ENCODE data around the gene YARS1. TPM values are rescaled to one million over a fixed set of nuclear protein-coding genes. Genes with fewer than 3 reads are reported as not detected.

YARS1 gene
- total RNA-seq, 4 donors from 2014 or later = 37.8 to 59.4 (median 55.9) TPM

DNA sequence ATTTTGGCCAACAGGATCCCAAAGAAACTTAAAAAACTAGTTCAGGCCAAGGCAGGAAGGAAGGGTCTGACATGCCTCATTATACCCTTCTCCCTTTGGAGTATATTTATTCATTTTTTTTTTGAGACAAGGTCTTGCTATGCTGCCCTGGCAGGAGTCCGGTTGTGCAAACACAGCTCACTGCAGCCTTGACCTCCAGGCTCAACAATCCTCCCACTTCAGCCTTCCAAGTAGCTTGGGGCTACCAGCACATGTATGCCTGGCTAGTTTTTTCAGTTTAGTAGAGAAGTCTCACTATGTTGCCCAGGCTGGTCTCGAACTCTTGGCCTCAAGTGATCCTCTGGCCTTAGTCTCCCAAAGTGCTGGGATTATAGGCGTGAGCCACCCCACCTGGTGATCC is 5.2 kb downstream of the YARS1 start:
- H3K9me3 ChIP-seq = no peaks in the 10 kb centered on the region
- DNase-seq (no peak), ATAC-seq (no peak)
- H3K4me3 ChIP-seq = no peak overlapping the region
- in situ Hi-C loops (cut with MboI; ENCODE audit: low sequenced_read_pairs in 4 of 4) = no loop called here
- TF ChIP-seq, protein P1, sequence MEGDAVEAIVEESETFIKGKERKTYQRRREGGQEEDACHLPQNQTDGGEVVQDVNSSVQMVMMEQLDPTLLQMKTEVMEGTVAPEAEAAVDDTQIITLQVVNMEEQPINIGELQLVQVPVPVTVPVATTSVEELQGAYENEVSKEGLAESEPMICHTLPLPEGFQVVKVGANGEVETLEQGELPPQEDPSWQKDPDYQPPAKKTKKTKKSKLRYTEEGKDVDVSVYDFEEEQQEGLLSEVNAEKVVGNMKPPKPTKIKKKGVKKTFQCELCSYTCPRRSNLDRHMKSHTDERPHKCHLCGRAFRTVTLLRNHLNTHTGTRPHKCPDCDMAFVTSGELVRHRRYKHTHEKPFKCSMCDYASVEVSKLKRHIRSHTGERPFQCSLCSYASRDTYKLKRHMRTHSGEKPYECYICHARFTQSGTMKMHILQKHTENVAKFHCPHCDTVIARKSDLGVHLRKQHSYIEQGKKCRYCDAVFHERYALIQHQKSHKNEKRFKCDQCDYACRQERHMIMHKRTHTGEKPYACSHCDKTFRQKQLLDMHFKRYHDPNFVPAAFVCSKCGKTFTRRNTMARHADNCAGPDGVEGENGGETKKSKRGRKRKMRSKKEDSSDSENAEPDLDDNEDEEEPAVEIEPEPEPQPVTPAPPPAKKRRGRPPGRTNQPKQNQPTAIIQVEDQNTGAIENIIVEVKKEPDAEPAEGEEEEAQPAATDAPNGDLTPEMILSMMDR (IDR thresholded peaks at IDR 0.05 in 4 of 5, conservative IDR thresholded peaks at IDR 0.05 in 1 of 5) = no peak
- no peak for TF ChIP-seq POLR2A (IDR thresholded peaks at IDR 0.05)
- intact Hi-C loops (cut with DNase I; ENCODE audit: low total_unique reads) = no loop called here
- no peaks in the 10 kb centered on the region for H3K27me3 ChIP-seq
- H3K36me3 ChIP-seq = peaks cover 0 to 37% of the 10 kb centered on the region in 2 donors
- no peak overlapping the region for H3K27ac ChIP-seq
- peaks cover 30 to 32% of the 10 kb centered on the region in 2 donors for H3K4me1 ChIP-seq

DNA sequence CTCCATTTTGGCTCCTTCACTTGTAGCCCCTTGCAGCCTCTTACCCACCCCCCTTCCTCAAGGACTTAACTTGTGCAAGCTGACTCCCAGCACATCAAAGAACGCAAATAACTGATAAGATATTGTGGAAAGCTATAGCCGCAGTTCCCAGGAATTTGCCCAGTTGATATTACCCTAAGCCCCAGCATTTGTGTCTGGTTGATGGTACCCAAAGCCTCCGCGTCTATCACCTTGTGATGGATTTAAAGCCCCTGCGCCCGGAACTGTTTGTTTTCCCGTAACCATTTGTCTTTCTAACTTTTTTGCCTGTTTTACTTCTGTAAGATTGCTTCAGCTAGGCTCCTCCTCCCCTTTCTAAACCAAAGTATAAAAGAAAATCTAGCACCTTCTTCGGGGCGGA is 5.9 kb downstream of the YARS1 start:
- in situ Hi-C loops (cut with MboI; ENCODE audit: low sequenced_read_pairs in 4 of 4) = no loop called here
- Histone ChIP-seq H3K4me3 (no peak overlapping the region), H3K4me1 (peaks cover 29 to 30% of the 10 kb centered on the region in 2 donors), H3K9me3 (no peaks in the 10 kb centered on the region), H3K36me3 (peaks cover 0 to 42% of the 10 kb centered on the region in 2 donors), H3K27me3 (no peaks in the 10 kb centered on the region), H3K27ac (no peak overlapping the region)
- intact Hi-C loops (cut with DNase I; ENCODE audit: low total_unique reads) = no loop called here
- no peak for ATAC-seq
- DNase-seq = no peak
- no peak for TF ChIP-seq POLR2A (IDR thresholded peaks at IDR 0.05)
- TF ChIP-seq, protein P1 (IDR thresholded peaks at IDR 0.05 in 4 of 5, conservative IDR thresholded peaks at IDR 0.05 in 1 of 5) = no peak

DNA sequence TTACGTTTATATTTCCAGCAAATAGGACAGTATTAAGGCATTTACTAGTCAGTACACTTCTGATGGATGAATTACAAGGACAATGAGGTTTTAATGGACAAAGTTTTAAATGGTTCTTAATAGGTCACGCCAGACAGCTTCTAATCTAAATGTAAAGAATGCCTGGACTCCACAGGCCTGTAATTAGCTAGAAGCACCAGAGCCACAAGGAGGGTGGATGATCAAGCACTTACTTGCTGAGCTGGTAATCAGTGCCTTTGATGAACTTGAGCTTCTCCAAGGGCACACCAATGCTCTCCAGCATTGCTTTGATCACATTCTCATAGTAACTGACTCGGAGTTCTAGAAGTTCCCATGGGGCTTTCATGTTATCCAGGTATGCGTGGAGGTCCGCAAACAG is 6.8 kb downstream of the YARS1 start:
- Histone ChIP-seq H3K36me3 (peaks cover 0 to 51% of the 10 kb centered on the region in 2 donors), H3K4me1 (peaks cover 20 to 21% of the 10 kb centered on the region in 2 donors), H3K9me3 (no peaks in the 10 kb centered on the region), H3K27ac (no peak overlapping the region), H3K27me3 (no peaks in the 10 kb centered on the region), H3K4me3 (no peak overlapping the region)
- in situ Hi-C loops (cut with MboI; ENCODE audit: low sequenced_read_pairs in 4 of 4) (no loop called here), intact Hi-C loops (cut with DNase I; ENCODE audit: low total_unique reads) (no loop called here)
- no peak for TF ChIP-seq POLR2A (IDR thresholded peaks at IDR 0.05)
- TF ChIP-seq, protein P1 (IDR thresholded peaks at IDR 0.05 in 4 of 5, conservative IDR thresholded peaks at IDR 0.05 in 1 of 5) = no peak
- DNase-seq (no peak), ATAC-seq (no peak)

DNA sequence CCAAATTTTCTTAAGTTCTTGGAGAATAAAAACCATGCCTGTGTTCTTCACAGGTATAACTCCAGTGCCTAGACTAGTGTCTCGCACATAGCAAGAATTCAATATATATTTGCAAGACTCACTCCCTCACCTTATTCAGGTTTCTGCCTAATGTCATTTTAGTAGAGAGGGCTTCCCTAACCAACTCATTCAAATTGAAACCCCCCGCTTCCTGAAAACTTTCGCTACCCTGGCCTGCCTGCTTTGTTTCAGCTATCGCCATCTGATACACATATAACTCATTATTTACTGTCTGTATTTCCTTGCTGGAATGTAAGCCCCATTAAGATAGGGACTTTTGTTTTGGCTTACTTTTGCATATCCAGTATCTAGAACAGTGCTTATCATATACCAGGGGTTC is 8.6 kb downstream of the YARS1 start:
- TF ChIP-seq, protein P1 (IDR thresholded peaks at IDR 0.05 in 4 of 5, conservative IDR thresholded peaks at IDR 0.05 in 1 of 5) = no peak
- H3K27ac ChIP-seq = no peak overlapping the region
- DNase-seq = no peak
- intact Hi-C loops (cut with DNase I; ENCODE audit: low total_unique reads) (no loop called here), in situ Hi-C loops (cut with MboI; ENCODE audit: low sequenced_read_pairs in 4 of 4) (no loop called here)
- no peak for ATAC-seq
- H3K27me3 ChIP-seq = no peaks in the 10 kb centered on the region
- H3K4me3 ChIP-seq = no peak overlapping the region
- no peaks in the 10 kb centered on the region for H3K9me3 ChIP-seq
- H3K36me3 ChIP-seq = peaks cover 0 to 52% of the 10 kb centered on the region in 2 donors
- H3K4me1 ChIP-seq = peaks cover 5 to 6% of the 10 kb centered on the region in 2 donors

DNA sequence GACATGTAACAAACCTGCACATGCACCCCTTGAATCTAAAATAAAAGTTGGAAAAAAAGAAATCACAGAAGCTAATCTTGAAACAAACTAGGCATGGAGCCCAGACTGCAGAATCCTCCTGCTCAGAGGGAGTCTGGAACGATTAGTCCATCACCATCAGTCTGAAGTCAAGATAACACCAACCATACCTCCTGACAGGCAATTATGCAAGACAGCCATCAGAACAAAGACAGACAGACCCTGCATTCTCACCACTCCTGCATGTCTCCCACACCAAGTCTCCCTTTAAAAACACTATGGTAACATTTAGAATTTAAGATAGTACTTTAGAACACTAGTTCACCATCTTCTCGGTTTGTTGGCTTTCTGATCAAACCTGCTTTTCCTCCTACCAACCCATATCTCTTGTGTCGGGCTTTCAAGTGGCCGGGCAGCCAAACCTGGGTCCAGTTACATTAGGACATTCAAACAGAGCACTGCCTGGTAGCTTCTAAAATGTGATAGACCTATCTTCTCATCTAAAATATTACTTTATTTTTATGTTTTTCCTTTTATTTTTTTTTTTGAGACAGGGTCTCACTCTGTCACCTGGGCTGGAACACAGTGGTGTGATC is 10.1 kb downstream of the YARS1 start:
- intact Hi-C loops (cut with DNase I; ENCODE audit: low total_unique reads) (no loop called here), in situ Hi-C loops (cut with MboI; ENCODE audit: low sequenced_read_pairs in 4 of 4) (no loop called here)
- no peaks in the 10 kb centered on the region for H3K4me1 ChIP-seq
- peaks cover 0 to 56% of the 10 kb centered on the region in 2 donors for H3K36me3 ChIP-seq
- ATAC-seq = no peak
- DNase-seq = no peak
- H3K4me3 ChIP-seq = no peak overlapping the region
- H3K27me3 ChIP-seq = no peaks in the 10 kb centered on the region
- TF ChIP-seq POLR2A (IDR thresholded peaks at IDR 0.05) = no peak
- TF ChIP-seq, protein P1 (IDR thresholded peaks at IDR 0.05 in 4 of 5, conservative IDR thresholded peaks at IDR 0.05 in 1 of 5) = no peak
- no peak overlapping the region for H3K27ac ChIP-seq
- H3K9me3 ChIP-seq = no peaks in the 10 kb centered on the region
